A549 treated with RU486 at 1 μM for 4 hours (cell line): ENCODE measurements around the gene MPHOSPH8. TPM values are rescaled to one million over a fixed set of nuclear protein-coding genes. Genes with fewer than 3 reads are reported as not detected.

ENCODE experiments used
- total RNA-seq: library from RNA; stranded (reverse); fragments of 200-300 nt; extraction: Qiagen RNA extraction; gene quantifications from 5 replicates; pipeline ENCODE4 v1.2.3, GENCODE V29; 2022; ENCODE audit warnings: low read depth

The MPHOSPH8 gene, protein sequence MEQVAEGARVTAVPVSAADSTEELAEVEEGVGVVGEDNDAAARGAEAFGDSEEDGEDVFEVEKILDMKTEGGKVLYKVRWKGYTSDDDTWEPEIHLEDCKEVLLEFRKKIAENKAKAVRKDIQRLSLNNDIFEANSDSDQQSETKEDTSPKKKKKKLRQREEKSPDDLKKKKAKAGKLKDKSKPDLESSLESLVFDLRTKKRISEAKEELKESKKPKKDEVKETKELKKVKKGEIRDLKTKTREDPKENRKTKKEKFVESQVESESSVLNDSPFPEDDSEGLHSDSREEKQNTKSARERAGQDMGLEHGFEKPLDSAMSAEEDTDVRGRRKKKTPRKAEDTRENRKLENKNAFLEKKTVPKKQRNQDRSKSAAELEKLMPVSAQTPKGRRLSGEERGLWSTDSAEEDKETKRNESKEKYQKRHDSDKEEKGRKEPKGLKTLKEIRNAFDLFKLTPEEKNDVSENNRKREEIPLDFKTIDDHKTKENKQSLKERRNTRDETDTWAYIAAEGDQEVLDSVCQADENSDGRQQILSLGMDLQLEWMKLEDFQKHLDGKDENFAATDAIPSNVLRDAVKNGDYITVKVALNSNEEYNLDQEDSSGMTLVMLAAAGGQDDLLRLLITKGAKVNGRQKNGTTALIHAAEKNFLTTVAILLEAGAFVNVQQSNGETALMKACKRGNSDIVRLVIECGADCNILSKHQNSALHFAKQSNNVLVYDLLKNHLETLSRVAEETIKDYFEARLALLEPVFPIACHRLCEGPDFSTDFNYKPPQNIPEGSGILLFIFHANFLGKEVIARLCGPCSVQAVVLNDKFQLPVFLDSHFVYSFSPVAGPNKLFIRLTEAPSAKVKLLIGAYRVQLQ
- 12.2 to 17.2 TPM (median 13.6 TPM) in 5 replicates for total RNA-seq

DNA sequence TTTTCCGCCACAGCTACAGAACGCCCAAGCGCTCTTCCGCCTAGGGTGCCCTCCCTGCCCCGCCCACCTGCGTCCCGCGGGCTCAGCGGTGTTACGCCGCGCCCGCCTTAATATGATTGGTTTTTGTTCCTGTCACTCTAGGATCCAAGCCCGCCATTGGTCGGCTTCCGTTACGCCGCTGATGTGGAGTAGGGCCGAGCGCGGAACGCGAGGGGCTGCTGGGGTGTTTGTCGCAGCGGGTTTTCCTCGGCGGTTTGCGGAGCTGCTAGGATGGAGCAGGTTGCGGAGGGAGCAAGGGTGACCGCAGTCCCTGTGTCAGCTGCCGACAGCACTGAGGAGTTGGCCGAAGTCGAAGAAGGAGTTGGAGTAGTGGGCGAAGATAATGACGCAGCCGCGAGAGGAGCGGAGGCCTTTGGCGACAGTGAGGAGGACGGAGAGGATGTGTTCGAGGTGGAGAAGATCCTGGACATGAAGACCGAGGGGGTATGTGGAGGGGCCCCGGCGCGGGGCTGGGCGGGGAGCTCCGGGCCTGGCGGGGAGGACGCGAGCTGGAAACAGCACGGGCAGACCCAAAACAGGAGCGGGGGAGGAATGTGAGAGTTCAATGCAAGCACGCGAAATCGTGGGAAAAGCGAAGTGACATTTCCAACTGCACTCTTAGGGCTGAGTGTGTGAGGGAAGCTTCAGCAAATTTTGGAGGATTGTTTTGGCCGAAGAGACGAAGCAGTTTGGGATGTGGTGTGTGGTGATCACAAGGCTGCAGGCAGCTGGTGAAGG, at the start of gene MPHOSPH8:
MPHOSPH8 (plus strand) TSS at position 181 of the 777 bp plus-strand sequence; CDS start at position 271, 90 bp downstream.

Other genes starting within 250 kb of the MPHOSPH8 start
- not detected in 5 replicates for gene TPTE2, start 72.1 kb upstream of the MPHOSPH8 start, total RNA-seq
- gene PSPC1, start 149.3 kb downstream of the MPHOSPH8 start, total RNA-seq = 41.6 to 52.4 TPM (median 46.2 TPM) in 5 replicates
- gene ZMYM5, start 230.0 kb downstream of the MPHOSPH8 start, total RNA-seq = 4.2 to 7.2 TPM (median 6.1 TPM) in 5 replicates